ENCODE results near the gene L3MBTL3. TPM values are rescaled to one million over a fixed set of nuclear protein-coding genes. Genes with fewer than 3 reads are reported as not detected.
A peak's percentile ranks its signal among the peaks of the same experiment; 100 is the strongest.
"Not testable (repeated sequence)": the region's sequence is repeated elsewhere in the genome, so short reads cannot be mapped to it uniquely, and the experiment has no call there.

Gene L3MBTL3
- total and polyA plus RNA-seq, 5 experiments from 2014 or later, result 3.7 to 53.7 (median 6.9) TPM

DNA sequence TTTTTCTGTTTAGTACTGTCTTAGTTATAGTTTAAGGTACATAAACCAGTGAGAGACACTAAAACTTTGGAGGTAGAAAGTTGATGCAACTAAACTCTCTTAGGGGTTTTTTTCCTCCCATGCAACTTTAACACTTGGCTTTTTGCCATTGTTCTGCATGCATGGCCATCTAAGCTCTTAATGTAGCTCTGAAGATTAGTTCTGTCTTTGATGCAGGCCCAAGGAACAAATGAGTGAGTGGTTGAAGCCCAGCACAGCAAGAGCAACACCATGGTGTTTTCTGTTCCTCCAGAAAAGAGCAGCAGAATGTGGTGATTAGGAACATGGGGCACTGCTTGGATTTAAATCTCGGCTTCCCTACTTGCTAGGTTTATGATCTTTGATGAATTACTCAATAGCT, 89.3 kb downstream of the L3MBTL3 start:
- H3K36me3 Mint-ChIP-seq, result peaks cover 15 to 63% (median 53%) of the 10 kb centered on the region in 3 donors
- peaks cover 7 to 42% (median 25%) of the 10 kb centered on the region in 4 donors for H3K4me1 Mint-ChIP-seq
- H3K4me3 Mint-ChIP-seq, result no peak overlapping the region
- POLR2A ChIA-PET, result no interaction called here
- H3K9me3 Mint-ChIP-seq, result peaks cover 0 to 9% (median 2%) of the 10 kb centered on the region in 9 donors
- H3K27ac Mint-ChIP-seq, result peak overlapping the region in 4 of 10 donors; percentile 1 to 47 (median 24)
- H3K27me3 Mint-ChIP-seq, result no peaks in the 10 kb centered on the region
- DNase-seq (no peak), ATAC-seq (no peak)

DNA sequence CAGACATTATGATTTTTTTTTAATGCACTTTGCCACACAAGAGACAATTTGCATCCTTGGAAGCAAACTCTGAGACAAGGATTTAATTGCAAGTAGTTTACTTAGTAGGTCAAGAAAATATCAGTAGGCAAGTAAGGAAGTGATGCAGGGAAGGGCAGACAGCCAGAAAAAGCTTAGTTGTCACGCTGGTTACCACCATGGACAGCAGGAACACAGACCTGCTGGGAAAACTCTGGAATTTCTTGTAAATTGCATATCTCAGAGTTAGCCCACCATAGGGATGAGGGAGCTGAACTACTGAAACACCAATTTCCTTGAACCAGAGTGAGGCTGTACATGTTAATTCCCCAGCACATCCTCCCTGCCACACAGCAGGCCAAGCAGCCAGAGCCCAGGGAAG, 92.7 kb downstream of the L3MBTL3 start:
- H3K27ac Mint-ChIP-seq, result peak overlapping the region in 1 of 10 donors; percentile 63
- POLR2A ChIA-PET, result no interaction called here
- no peak overlapping the region for H3K4me3 Mint-ChIP-seq
- H3K36me3 Mint-ChIP-seq, result peaks cover 14 to 62% (median 58%) of the 10 kb centered on the region in 3 donors
- DNase-seq (no peak), ATAC-seq (no peak)
- peaks cover 5 to 64% (median 31%) of the 10 kb centered on the region in 4 donors for H3K4me1 Mint-ChIP-seq
- H3K27me3 Mint-ChIP-seq, result no peaks in the 10 kb centered on the region
- H3K9me3 Mint-ChIP-seq, result peaks cover 0 to 9% (median 2%) of the 10 kb centered on the region in 9 donors

DNA sequence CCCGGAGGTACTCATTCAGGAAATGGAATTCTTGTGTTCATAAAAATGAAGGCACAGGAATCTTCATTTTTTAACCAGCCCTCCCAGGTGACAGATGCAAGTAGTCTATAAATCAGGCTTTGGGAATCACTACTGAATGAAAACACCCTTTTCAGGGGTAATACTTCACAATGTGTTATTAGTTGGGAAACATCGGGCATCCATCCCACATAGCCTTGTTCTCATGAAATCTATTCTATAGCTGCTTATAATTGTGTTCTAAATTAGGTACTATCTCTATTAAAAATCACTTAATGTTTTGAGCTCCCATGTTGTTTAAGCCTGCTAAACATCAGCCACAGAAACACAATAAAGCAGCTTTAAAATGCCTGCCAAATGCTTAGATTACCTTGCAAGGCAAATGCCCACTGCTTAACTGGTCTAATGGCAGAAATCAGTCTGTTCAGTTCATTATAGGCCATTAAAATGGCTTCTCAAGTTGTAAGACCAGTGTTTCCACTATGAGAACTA, 94.9 kb downstream of the L3MBTL3 start:
- H3K4me1 Mint-ChIP-seq, result peaks cover 8 to 54% (median 29%) of the 10 kb centered on the region in 4 donors
- peaks cover 13 to 59% (median 47%) of the 10 kb centered on the region in 3 donors for H3K36me3 Mint-ChIP-seq
- ATAC-seq, result no peak
- peaks cover 0 to 12% (median 2%) of the 10 kb centered on the region in 9 donors for H3K9me3 Mint-ChIP-seq
- H3K4me3 Mint-ChIP-seq, result no peak overlapping the region
- POLR2A ChIA-PET, result no interaction called here
- peak overlapping the region in 3 of 10 donors; percentile 63 to 75 (median 67) for H3K27ac Mint-ChIP-seq
- no peaks in the 10 kb centered on the region for H3K27me3 Mint-ChIP-seq
- DNase-seq, result no peak

DNA sequence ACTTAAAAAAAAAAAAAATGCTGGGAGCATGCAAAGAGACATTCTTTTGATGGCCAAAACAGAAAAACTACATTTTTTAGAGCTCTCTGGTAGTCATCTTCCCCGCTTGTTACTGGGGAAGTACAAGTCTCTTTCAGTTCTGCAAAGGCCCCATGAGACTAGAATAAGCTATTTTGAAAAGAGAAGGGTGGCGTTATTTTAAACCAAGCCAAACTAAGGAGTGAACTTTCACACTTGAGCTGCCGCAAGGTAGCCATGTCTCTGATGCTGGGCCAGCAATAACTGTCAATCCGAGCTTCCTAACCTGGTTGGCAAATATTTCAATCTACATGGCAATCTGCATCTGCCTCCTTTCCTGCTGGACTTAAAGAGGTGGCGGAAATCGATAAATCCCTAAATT, 96.7 kb downstream of the L3MBTL3 start:
- Mint-ChIP-seq H3K4me1 (peaks cover 10 to 47% (median 25%) of the 10 kb centered on the region in 4 donors), H3K27ac (peak overlapping the region in 4 of 10 donors; percentile 4 to 75 (median 35)), H3K27me3 (no peaks in the 10 kb centered on the region), H3K9me3 (peaks cover 0 to 8% (median 0%) of the 10 kb centered on the region in 9 donors), H3K36me3 (peaks cover 10 to 51% (median 36%) of the 10 kb centered on the region in 3 donors), H3K4me3 (peak overlapping the region in 1 of 10 donors; percentile 20)
- POLR2A ChIA-PET, result no interaction called here
- DNase-seq (no peak), ATAC-seq (peak in 1 of 2 donors; percentile 30)

DNA sequence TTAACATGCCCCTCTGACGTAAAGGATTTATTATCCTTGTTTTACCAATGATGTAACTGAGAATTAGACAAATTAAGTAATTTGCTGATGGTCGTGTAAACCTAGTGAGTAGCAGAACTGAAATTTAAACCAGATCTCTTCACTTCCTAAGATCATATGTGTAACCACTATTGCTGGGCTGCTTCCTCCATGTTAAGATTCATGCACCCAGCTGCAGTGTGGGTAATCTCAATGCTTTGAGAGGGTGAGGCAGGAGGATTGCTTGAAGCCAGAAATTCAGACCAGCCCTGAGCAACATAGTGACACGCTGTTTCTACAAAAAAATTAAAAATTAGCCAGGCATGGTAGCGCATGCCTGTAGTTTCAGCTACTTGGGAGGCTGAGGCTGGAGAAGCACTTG, 97.9 kb downstream of the L3MBTL3 start:
- peaks cover 14 to 50% (median 33%) of the 10 kb centered on the region in 4 donors for H3K4me1 Mint-ChIP-seq
- POLR2A ChIA-PET, result interaction anchor here (0.9 kb wide), 1 partner anchor 125 kb away, joined by 5 read pairs; no protein-coding TSS in a partner anchor
- H3K36me3 Mint-ChIP-seq, result peaks cover 13 to 43% (median 28%) of the 10 kb centered on the region in 3 donors
- peaks cover 0 to 5% (median 0%) of the 10 kb centered on the region in 9 donors for H3K9me3 Mint-ChIP-seq
- peak in 1 of 2 donors; percentile 80 for ATAC-seq
- H3K27me3 Mint-ChIP-seq, result no peaks in the 10 kb centered on the region
- DNase-seq, result peak in 1 of 10 donors; percentile 6
- peak overlapping the region in 1 of 10 donors; percentile 42 for H3K4me3 Mint-ChIP-seq
- H3K27ac Mint-ChIP-seq, result peak overlapping the region in 5 of 10 donors; percentile 10 to 70 (median 34)

DNA sequence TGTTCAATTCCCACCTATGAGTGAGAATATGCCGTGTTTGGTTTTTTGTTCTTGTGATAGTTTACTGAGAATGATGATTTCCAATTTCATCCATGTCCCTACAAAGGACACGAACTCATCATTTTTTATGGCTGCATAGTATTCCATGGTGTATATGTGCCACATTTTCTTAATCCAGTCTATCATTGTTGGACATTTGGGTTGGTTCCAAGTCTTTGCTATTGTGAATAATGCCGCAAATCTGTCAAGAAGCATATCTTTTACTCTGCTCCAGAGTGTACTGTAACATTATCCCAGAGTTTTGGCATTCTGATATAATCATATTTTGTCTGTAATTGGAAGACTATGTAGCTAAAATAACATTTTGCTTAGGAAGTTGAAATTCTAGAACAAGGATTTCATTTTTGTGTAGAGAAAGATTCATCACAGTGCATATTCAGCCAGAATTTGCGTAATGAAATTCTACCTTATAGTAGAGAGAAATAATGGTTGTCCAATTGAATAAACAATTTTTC, 98.9 kb downstream of the L3MBTL3 start:
- ATAC-seq, POLR2A ChIA-PET, H3K9me3 Mint-ChIP-seq, DNase-seq, H3K27me3 Mint-ChIP-seq, H3K27ac Mint-ChIP-seq, H3K4me3 Mint-ChIP-seq: not testable (repeated sequence)
- peaks cover 8 to 38% (median 27%) of the 10 kb centered on the region in 3 donors for H3K36me3 Mint-ChIP-seq
- peaks cover 9 to 47% (median 29%) of the 10 kb centered on the region in 4 donors for H3K4me1 Mint-ChIP-seq

DNA sequence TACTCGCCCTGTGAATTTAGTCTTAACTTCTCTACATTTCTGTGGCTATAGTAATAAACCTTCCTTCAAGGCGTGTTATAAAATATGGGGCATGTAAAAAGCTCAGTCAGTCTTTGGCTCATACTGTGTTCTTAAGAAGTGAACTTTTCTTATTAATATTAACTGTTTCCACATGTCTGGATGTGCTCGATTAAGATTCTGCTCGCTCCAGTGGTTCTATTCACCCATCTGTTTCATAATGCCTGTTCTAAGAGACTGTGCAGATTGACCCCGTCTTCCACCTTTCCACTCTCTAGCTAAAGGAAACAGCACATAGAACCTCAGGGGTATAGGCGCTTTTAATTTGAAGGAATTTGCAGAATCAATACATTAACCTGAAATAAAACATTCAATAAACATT, 99.9 kb downstream of the L3MBTL3 start:
- Mint-ChIP-seq H3K9me3 (peaks cover 0 to 5% (median 0%) of the 10 kb centered on the region in 9 donors), H3K27ac (no peak overlapping the region), H3K4me3 (no peak overlapping the region), H3K27me3 (no peaks in the 10 kb centered on the region), H3K4me1 (peaks cover 9 to 47% (median 27%) of the 10 kb centered on the region in 4 donors), H3K36me3 (peaks cover 8 to 38% (median 32%) of the 10 kb centered on the region in 3 donors)
- ATAC-seq, result no peak
- POLR2A ChIA-PET, result interaction anchor here (1.3 kb wide), 1 partner anchor 13 kb away, joined by 5 read pairs; no protein-coding TSS in a partner anchor
- DNase-seq, result no peak

DNA sequence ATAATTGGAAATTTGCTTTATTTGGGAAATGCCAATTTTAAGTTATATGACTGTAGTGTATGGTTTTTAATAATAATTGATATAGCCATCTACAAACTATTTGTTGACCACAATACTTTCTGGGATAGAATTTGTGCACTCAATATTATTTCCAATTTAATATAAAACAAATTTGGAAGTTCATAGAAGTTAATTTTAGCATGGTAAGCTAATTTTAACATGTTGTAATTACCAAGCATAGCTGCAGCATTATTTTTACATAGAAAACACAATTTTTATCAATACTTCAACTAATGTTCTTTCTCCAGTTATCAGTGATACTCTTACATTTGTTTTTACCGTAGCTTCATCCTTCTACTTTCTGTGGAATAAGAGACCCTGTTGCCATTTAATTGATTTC, 100.8 kb downstream of the L3MBTL3 start:
- POLR2A ChIA-PET, result interaction anchor here (1.3 kb wide), 1 partner anchor 12 kb away, joined by 5 read pairs; no protein-coding TSS in a partner anchor
- peaks cover 8 to 40% (median 35%) of the 10 kb centered on the region in 3 donors for H3K36me3 Mint-ChIP-seq

DNA sequence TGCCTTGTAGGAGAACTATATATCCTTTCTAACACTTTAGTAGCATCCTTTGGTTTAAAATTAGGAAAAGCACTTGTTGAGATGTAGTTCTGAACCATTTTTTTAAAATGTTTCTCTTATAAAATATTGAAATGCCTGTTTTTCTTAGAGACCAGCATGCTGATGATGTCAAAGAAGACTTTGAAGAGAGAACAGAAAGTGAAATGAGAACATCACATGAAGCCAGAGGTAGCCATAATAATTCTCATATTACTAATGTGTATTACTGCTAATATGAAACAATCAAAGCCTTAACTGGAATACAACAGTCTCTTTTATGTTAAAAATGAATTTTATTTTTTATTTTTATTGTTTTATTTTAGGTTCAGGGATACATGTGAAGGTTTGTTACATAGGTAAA, 102.3 kb downstream of the L3MBTL3 start:
- Mint-ChIP-seq H3K9me3 (peaks cover 0 to 5% (median 0%) of the 10 kb centered on the region in 9 donors), H3K4me3 (no peak overlapping the region), H3K27ac (peak overlapping the region in 7 of 10 donors; percentile 2 to 83 (median 51)), H3K27me3 (no peaks in the 10 kb centered on the region), H3K36me3 (peaks cover 8 to 41% (median 31%) of the 10 kb centered on the region in 3 donors), H3K4me1 (peaks cover 13 to 33% (median 29%) of the 10 kb centered on the region in 4 donors)
- peak in 2 of 10 donors; percentile 9 to 16 for DNase-seq
- ATAC-seq, result peak in 1 of 2 donors; percentile 48
- POLR2A ChIA-PET, result no interaction called here

More for the DNA sequence above, 100.8 kb downstream of the L3MBTL3 start:
- Mint-ChIP-seq H3K27ac (peak overlapping the region in 2 of 10 donors; percentile 35 to 71), H3K27me3 (no peaks in the 10 kb centered on the region), H3K4me3 (no peak overlapping the region), H3K4me1 (peaks cover 9 to 40% (median 27%) of the 10 kb centered on the region in 4 donors), H3K9me3 (peaks cover 0 to 5% (median 0%) of the 10 kb centered on the region in 9 donors)
- DNase-seq (no peak), ATAC-seq (no peak)

DNA sequence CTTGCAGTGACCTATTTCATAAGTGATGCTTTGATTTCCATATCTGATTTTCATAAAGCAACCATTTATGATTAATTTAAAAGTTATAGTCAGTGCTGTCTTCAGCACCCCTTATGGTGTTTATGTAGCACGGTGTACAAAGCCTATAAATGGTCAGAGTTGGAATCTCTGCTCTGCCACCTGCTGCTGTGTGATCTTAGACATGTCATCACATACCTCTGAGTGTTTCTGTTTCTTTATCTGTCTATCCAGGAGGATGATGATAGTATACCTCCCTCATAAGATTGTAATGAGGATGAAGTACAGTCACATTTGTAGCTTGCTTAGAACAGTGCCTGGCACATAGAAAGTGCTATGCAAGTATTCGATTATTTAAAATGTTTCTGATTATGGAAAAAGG, 103.9 kb downstream of the L3MBTL3 start:
- ATAC-seq (no peak), DNase-seq (no peak)
- H3K9me3 Mint-ChIP-seq, result no peaks in the 10 kb centered on the region
- peaks cover 4 to 33% (median 32%) of the 10 kb centered on the region in 3 donors for H3K36me3 Mint-ChIP-seq
- POLR2A ChIA-PET, result no interaction called here
- H3K4me3 Mint-ChIP-seq, result no peak overlapping the region
- H3K27me3 Mint-ChIP-seq, result no peaks in the 10 kb centered on the region
- H3K4me1 Mint-ChIP-seq, result peaks cover 16 to 39% (median 33%) of the 10 kb centered on the region in 4 donors
- peak overlapping the region in 5 of 10 donors; percentile 5 to 46 (median 34) for H3K27ac Mint-ChIP-seq

DNA sequence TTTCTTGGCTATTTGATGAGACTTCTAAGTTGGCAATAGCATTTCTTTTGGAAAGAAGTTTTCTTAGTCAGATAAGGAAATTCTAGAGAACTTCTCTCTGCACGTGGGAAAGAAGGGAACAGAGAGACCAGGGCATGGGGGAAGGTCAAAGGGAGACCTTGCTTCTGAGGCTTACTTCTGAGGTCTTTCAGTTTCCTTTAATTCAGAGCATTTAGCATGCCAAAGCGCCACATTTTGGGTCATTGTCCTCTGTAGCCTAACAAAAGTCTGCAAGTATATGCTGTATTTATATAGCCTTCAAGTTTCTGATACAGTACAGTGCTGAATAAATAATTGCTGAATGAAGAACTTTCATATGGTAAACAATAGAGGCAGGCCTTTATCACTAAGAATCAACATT, 108.8 kb downstream of the L3MBTL3 start:
- Mint-ChIP-seq H3K4me1 (peaks cover 28 to 64% (median 59%) of the 10 kb centered on the region in 4 donors), H3K4me3 (no peak overlapping the region), H3K27ac (peak overlapping the region; percentile 11 to 84 (median 73)), H3K9me3 (no peaks in the 10 kb centered on the region), H3K27me3 (no peaks in the 10 kb centered on the region), H3K36me3 (peaks cover 0 to 24% (median 23%) of the 10 kb centered on the region in 3 donors)
- POLR2A ChIA-PET, result no interaction called here
- DNase-seq (no peak), ATAC-seq (no peak)

DNA sequence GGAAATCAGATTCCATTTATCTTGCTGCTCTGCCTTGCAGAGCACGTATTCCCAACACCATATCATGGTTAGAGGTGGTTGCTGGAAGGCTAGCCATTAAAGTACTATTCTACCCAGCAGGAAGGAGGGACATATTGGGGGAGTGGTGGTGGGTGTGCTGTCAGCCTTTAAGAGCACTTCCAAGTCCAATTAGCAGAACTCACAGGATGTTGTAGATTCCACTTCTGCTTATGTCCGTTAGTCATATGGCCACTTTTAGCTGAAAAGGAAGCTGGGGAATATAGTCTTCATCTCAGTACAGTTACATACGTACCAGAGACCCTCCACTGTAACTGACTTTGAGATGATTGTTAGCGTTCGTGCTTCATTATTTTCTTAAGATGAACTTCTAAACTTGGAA, 109.9 kb downstream of the L3MBTL3 start:
- Mint-ChIP-seq H3K9me3 (no peaks in the 10 kb centered on the region), H3K4me3 (no peak overlapping the region), H3K27ac (peak overlapping the region in 5 of 10 donors; percentile 22 to 83 (median 49)), H3K4me1 (peaks cover 35 to 75% (median 68%) of the 10 kb centered on the region in 4 donors), H3K36me3 (peaks cover 0 to 21% (median 15%) of the 10 kb centered on the region in 3 donors), H3K27me3 (no peaks in the 10 kb centered on the region)
- POLR2A ChIA-PET, result interaction anchor here (0.5 kb wide), 1 partner anchor 13 kb away, joined by 6 read pairs; no protein-coding TSS in a partner anchor
- DNase-seq (no peak), ATAC-seq (no peak)

DNA sequence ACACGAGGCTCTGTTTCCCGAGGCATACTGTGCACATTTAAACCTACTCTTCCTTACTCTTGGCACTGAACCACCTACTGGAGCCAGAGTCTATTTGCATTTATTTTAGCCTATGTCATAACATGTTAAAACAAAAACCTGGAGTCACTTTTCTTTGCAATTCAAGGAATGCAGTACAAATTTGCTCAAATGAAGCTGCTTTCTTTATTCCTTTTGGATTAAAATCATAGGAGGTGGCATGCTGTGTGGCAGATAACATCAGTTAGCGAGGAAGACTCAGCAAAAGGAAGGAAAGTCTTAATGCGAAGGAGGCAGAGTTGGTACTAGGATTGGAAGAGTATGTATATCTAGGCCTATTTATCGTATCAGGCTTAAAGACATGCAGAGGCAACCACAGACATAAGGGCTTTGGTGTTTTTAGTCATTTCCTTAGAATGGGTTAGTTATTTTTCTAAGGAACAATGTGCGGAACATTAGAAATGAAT, 111.4 kb downstream of the L3MBTL3 start:
- DNase-seq, result no peak
- Mint-ChIP-seq H3K36me3 (peaks cover 0 to 16% (median 13%) of the 10 kb centered on the region in 3 donors), H3K4me1 (peaks cover 48 to 90% (median 82%) of the 10 kb centered on the region in 4 donors), H3K27ac (peak overlapping the region; percentile 54 to 98 (median 86)), H3K4me3 (no peak overlapping the region), H3K9me3 (no peaks in the 10 kb centered on the region), H3K27me3 (no peaks in the 10 kb centered on the region)
- POLR2A ChIA-PET, result no interaction called here
- ATAC-seq, result no peak

All from naive thymus-derived CD8-positive, alpha-beta T cell (primary cell).